ENCODE results near the gene NAT14.

GRCh38 chr19:55525289-55526101 lies 40.5 kb downstream of the NAT14 start:
- TF ChIP-seq CTCF (IDR thresholded peaks at IDR 0.05; ENCODE audit: borderline replicate concordance, extremely low read depth, low read length, poor library complexity, severe bottlenecking), result no peak
- no peak for TF ChIP-seq EZH2 (IDR thresholded peaks at IDR 0.05; ENCODE audit: borderline replicate concordance, low read depth, low read length, severe bottlenecking)
